IMR-90 (cell line): ENCODE data around the gene UCP3. TPM values are rescaled to one million over a fixed set of nuclear protein-coding genes. Genes with fewer than 3 reads are reported as not detected.

Source experiments
- ATAC-seq: fragments of 200-7000 bp; cut with Tn5 transposase; 2 replicates; pipeline ENCODE4 v1.9.1; 2020; ENCODE audit warnings: low read depth, mild to moderate bottlenecking, moderate library complexity
- BruUV-seq: library from RNA; stranded (reverse); fragments of 400-500 nt; replicated peaks from 2 replicates; lab custom pipeline; 2021; lab: Mats Ljungman, UMichigan
- CTCF ChIA-PET: fragments of 300-600 bp; formaldehyde crosslinking; extraction: SDS; loops from one replicate; lab custom pipeline; 2021; ENCODE audit warnings: antibody characterized with exemption; lab: Yijun Ruan, JAX
- POLR2A ChIA-PET: fragments of 300-600 bp; sonication (Branson Sonifier 250); formaldehyde crosslinking; loops from one replicate; lab custom pipeline; 2022; ENCODE audit warnings: antibody characterized with exemption; ENCODE audit not compliant: unreplicated experiment; lab: Charles Lee
- DNase-seq: peaks from one replicate; pipeline ENCODE4 v3.0.0; 2013
- H2AFZ ChIP-seq: replicated peaks from 2 replicates; pipeline ENCODE3; 2013; ENCODE audit warnings: low read length, mild to moderate bottlenecking; ENCODE audit not compliant: poor library complexity
- H2AK5ac ChIP-seq: 2 replicates; pipeline ENCODE4 v1.6.1; 2013; ENCODE audit warnings: low read depth, low read length, inconsistent platforms
- H2AK9ac ChIP-seq: replicated peaks from 2 replicates; pipeline ENCODE3; 2013; ENCODE audit warnings: mild to moderate bottlenecking, low read depth, low read length, moderate library complexity; ENCODE audit not compliant: poor library complexity
- H2BK120ac ChIP-seq: 2 replicates; pipeline ENCODE4 v1.6.1; 2013; ENCODE audit warnings: low read depth, low read length, inconsistent platforms
- H2BK15ac ChIP-seq: 3 replicates; pipeline ENCODE4 v1.6.1; 2013; ENCODE audit warnings: low read depth, low read length, inconsistent platforms
- H2BK20ac ChIP-seq: 2 replicates; pipeline ENCODE4 v1.6.1; 2013; ENCODE audit warnings: low read depth, mild to moderate bottlenecking, inconsistent platforms, low read length, moderate library complexity
- H2BK5ac ChIP-seq: 2 replicates; pipeline ENCODE4 v1.6.1; 2013; ENCODE audit warnings: mild to moderate bottlenecking, low read depth, low read length, inconsistent platforms; ENCODE audit not compliant: poor library complexity, severe bottlenecking
- H3K14ac ChIP-seq: replicated peaks from 2 replicates; pipeline ENCODE4 v1.6.1; 2013; ENCODE audit warnings: low read depth, low read length, inconsistent platforms
- H3K18ac ChIP-seq: 2 replicates; pipeline ENCODE4 v1.6.1; 2013; ENCODE audit warnings: low read depth, low read length, control low read depth
- H3K23ac ChIP-seq: 2 replicates; pipeline ENCODE4 v1.6.1; 2013; ENCODE audit warnings: low read depth, low read length, inconsistent platforms
- H3K27ac ChIP-seq: 2 replicates; pipeline ENCODE4 v1.5.1; 2013; ENCODE audit warnings: mild to moderate bottlenecking, control low read depth, low read length; ENCODE audit not compliant: insufficient read depth
- H3K27me3 ChIP-seq: 2 replicates; pipeline ENCODE4 v1.6.1; 2013; ENCODE audit warnings: low read length; ENCODE audit not compliant: control insufficient read depth, insufficient read depth
- H3K36me3 ChIP-seq: 2 replicates; pipeline ENCODE4 v1.6.1; 2013; ENCODE audit warnings: low read length, mixed read lengths; ENCODE audit not compliant: control insufficient read depth, insufficient read depth
- H3K4ac ChIP-seq: 2 replicates; pipeline ENCODE4 v1.6.1; 2013; ENCODE audit warnings: low read depth, low read length, inconsistent platforms
- H3K4me1 ChIP-seq: 2 replicates; pipeline ENCODE4 v1.6.1; 2013; ENCODE audit warnings: low read length, mixed read lengths; ENCODE audit not compliant: control insufficient read depth, insufficient read depth
- H3K4me2 ChIP-seq: 2 replicates; pipeline ENCODE4 v1.6.1; 2013; ENCODE audit warnings: low read depth, mild to moderate bottlenecking, control low read depth, low read length, moderate library complexity
- H3K4me3 ChIP-seq: 2 replicates; pipeline ENCODE4 v1.5.1; 2013; ENCODE audit warnings: low read depth, mild to moderate bottlenecking, control low read depth, low read length, moderate library complexity; ENCODE audit not compliant: insufficient read depth
- H3K56ac ChIP-seq: 2 replicates; pipeline ENCODE4 v1.6.1; 2013; ENCODE audit warnings: low read length, inconsistent platforms; ENCODE audit not compliant: insufficient read depth; ENCODE audit errors: extremely low read depth
- H3K79me1 ChIP-seq, 2 experiments: 2 replicates each; pipeline ENCODE4 v1.6.1; 2013; ENCODE audit warnings: low read length in 2 of 2, inconsistent platforms in 1 of 2, low read depth in 1 of 2
- H3K9ac ChIP-seq: 2 replicates; pipeline ENCODE4 v1.6.1; 2013; ENCODE audit warnings: low read depth, low read length, control low read depth
- H3K9me1 ChIP-seq: 2 replicates; pipeline ENCODE4 v1.6.1; 2013; ENCODE audit warnings: low read length, inconsistent platforms; ENCODE audit not compliant: insufficient read depth
- H3K9me3 ChIP-seq: 2 replicates; pipeline ENCODE4 v1.6.1; 2013; ENCODE audit warnings: low read length; ENCODE audit not compliant: control insufficient read depth, insufficient read depth
- H4K20me1 ChIP-seq: 2 replicates; pipeline ENCODE4 v1.6.1; 2013; ENCODE audit warnings: low read length, inconsistent platforms; ENCODE audit not compliant: insufficient read depth
- H4K5ac ChIP-seq: 2 replicates; pipeline ENCODE4 v1.6.1; 2013; ENCODE audit warnings: mild to moderate bottlenecking, low read depth, low read length, control low read depth
- H4K8ac ChIP-seq, 2 experiments: 2 replicates each; pipeline ENCODE4 v1.6.1; 2013; ENCODE audit warnings: low read depth in 2 of 2, low read length in 2 of 2, control low read depth in 1 of 2, inconsistent platforms in 1 of 2
- H4K91ac ChIP-seq: 2 replicates; pipeline ENCODE4 v1.6.1; 2013; ENCODE audit warnings: low read depth, low read length, inconsistent platforms; ENCODE audit not compliant: insufficient read depth
- BHLHE40 ChIP-seq: fragments of 150-350 bp; IDR thresholded peaks from 2 replicates; pipeline ENCODE4 v1.6.1; 2016; ENCODE audit warnings: mild to moderate bottlenecking, low read depth, low read length
- CEBPB ChIP-seq: IDR thresholded peaks from 2 replicates; pipeline ENCODE4 v1.6.1; 2012; ENCODE audit warnings: low read depth, low read length, improper control_type of control experiment
- CHD1 ChIP-seq: IDR thresholded peaks from 2 replicates; pipeline ENCODE4 v1.6.1; 2012; ENCODE audit warnings: low read depth, low read length, improper control_type of control experiment
- CTCF ChIP-seq: conservative IDR thresholded peaks from 2 replicates; pipeline ENCODE4 v1.5.1; 2012; ENCODE audit warnings: mild to moderate bottlenecking, low read depth, low read length, improper control_type of control experiment
- ELK1 ChIP-seq: fragments of 150-350 bp; IDR thresholded peaks from 2 replicates; pipeline ENCODE4 v1.6.1; 2016; ENCODE audit warnings: low read depth, mild to moderate bottlenecking, low read length, moderate library complexity, borderline replicate concordance
- FOS ChIP-seq: fragments of 150-350 bp; IDR thresholded peaks from 2 replicates; pipeline ENCODE4 v1.6.1; 2016; ENCODE audit warnings: low read depth, low read length
- MAFK ChIP-seq: IDR thresholded peaks from 2 replicates; pipeline ENCODE4 v1.6.1; 2012; ENCODE audit warnings: low read depth, low read length, improper control_type of control experiment
- MAZ ChIP-seq: IDR thresholded peaks from 2 replicates; pipeline ENCODE4 v1.6.1; 2012; ENCODE audit warnings: low read depth, mild to moderate bottlenecking, low read length, improper control_type of control experiment, moderate library complexity, borderline replicate concordance
- MXI1 ChIP-seq: IDR thresholded peaks from 2 replicates; pipeline ENCODE4 v1.6.1; 2012; ENCODE audit warnings: low read depth, mild to moderate bottlenecking, low read length, moderate library complexity, borderline replicate concordance
- NFE2L2 ChIP-seq: fragments of 150-350 bp; IDR thresholded peaks from 2 replicates; pipeline ENCODE4 v1.6.1; 2016; ENCODE audit warnings: low read depth, mild to moderate bottlenecking, low read length
- POLR2A ChIP-seq: IDR thresholded peaks from 2 replicates; pipeline ENCODE4 v1.6.1; 2012; ENCODE audit warnings: mild to moderate bottlenecking, low read depth, low read length
- RAD21 ChIP-seq: IDR thresholded peaks from 2 replicates; pipeline ENCODE4 v1.6.1; 2012; ENCODE audit warnings: low read length, improper control_type of control experiment
- RCOR1 ChIP-seq: IDR thresholded peaks from 2 replicates; pipeline ENCODE4 v1.6.1; 2012; ENCODE audit warnings: mild to moderate bottlenecking, low read length, improper control_type of control experiment; ENCODE audit not compliant: insufficient replicate concordance
- RFX5 ChIP-seq: IDR thresholded peaks from 2 replicates; pipeline ENCODE4 v1.8.0; 2012; ENCODE audit warnings: low read depth, mild to moderate bottlenecking, low read length, moderate library complexity
- SMC3 ChIP-seq: fragments of 150-350 bp; IDR thresholded peaks from 2 replicates; pipeline ENCODE4 v1.6.1; 2016; ENCODE audit warnings: low read depth, mild to moderate bottlenecking, antibody characterized with exemption, low read length, moderate library complexity
- USF2 ChIP-seq: fragments of 150-350 bp; IDR thresholded peaks from 2 replicates; pipeline ENCODE4 v1.6.1; 2017; ENCODE audit warnings: mild to moderate bottlenecking, antibody characterized with exemption, low read length, low read depth
- WGBS, 2 experiments: methylation state at CpG; one replicate each; pipeline versions ENCODE4 v1.1.5 to v1.1.7; 2013; ENCODE audit warnings: missing lambda C conversion rate in 2 of 2; ENCODE audit not compliant: insufficient read length in 1 of 2; ENCODE audit errors: extremely low coverage in 2 of 2; 5-methylcytosine and 5-hydroxymethylcytosine counted together
- dilution Hi-C: fragments of 300-500 bp; cut with HindIII; formaldehyde crosslinking; loops from one replicate; pipeline ENCODE4 v1.14.3; 2018; ENCODE audit warnings: low sequenced_read_pairs; ENCODE audit not compliant: unreplicated experiment
- in situ Hi-C: fragments of 300-500 bp; cut with MboI; formaldehyde crosslinking; loops from 3 replicates; pipeline ENCODE4 v1.14.3; 2019; ENCODE audit warnings: low sequenced_read_pairs, inconsistent platforms, mixed read lengths
- intact Hi-C: fragments of 100-400 bp; cut with micrococcal nuclease; formaldehyde crosslinking; loops from 2 replicates; pipeline ENCODE4 v1.10.0; 2022
- polyA plus RNA-seq, 3 experiments: library from polyadenylated mRNA; depleted of rRNA; stranded (reverse); fragments of >200 nt; gene quantifications; 2 replicates each; pipeline ENCODE4 v1.2.3, GENCODE V29; 2012; ENCODE audit warnings: low replicate concordance in 1 of 3
- total RNA-seq: library from RNA; depleted of rRNA; stranded (reverse); fragments of >200 nt; gene quantifications from 2 replicates; pipeline ENCODE4 v1.2.3, GENCODE V29; 2012

UCP3 gene
- total and polyA plus RNA-seq, 2 of the 4 experiments (the other 2 are of a cell fraction) = under 0.01 to 0.80 TPM

- H3K14ac ChIP-seq = no peak overlapping the region
- dilution Hi-C loops (no loop called here), intact Hi-C loops (no loop called here), in situ Hi-C loops (no loop called here)
- TF ChIP-seq MXI1 = no peak
- no peak for TF ChIP-seq RCOR1
- no peak for TF ChIP-seq POLR2A
- no peak for TF ChIP-seq FOS
- TF ChIP-seq CHD1 = no peak
- TF ChIP-seq RFX5 = no peak
- no peak for TF ChIP-seq BHLHE40
- no peak for TF ChIP-seq CTCF
- no peak for TF ChIP-seq MAZ
- no peak for TF ChIP-seq MAFK
- TF ChIP-seq ELK1 = no peak
- TF ChIP-seq NFE2L2 = no peak
- TF ChIP-seq RAD21 = no peak
- no peak for TF ChIP-seq SMC3
- no peak for TF ChIP-seq CEBPB
- no peak for TF ChIP-seq USF2
- H3K36me3 ChIP-seq = no peaks in the 10 kb centered on the region
- H3K18ac ChIP-seq = no peak overlapping the region
- H3K9me3 ChIP-seq = no peaks in the 10 kb centered on the region
- H2AK9ac ChIP-seq = no peak overlapping the region
- no peak overlapping the region for H4K91ac ChIP-seq
- no peaks in the 10 kb centered on the region for H3K4me1 ChIP-seq
- no peak overlapping the region for H2BK120ac ChIP-seq
- H3K9ac ChIP-seq = no peak overlapping the region
- no peak overlapping the region for H3K4me2 ChIP-seq
- DNase-seq = no peak
- no peak overlapping the region for H2BK20ac ChIP-seq
- BruUV-seq = no TSS peak
- ATAC-seq = no peak
- H2AFZ ChIP-seq = peak overlapping the region; percentile 27
- H3K9me1 ChIP-seq = no peaks in the 10 kb centered on the region
- H2BK15ac ChIP-seq = no peak overlapping the region
- H4K20me1 ChIP-seq = no peaks in the 10 kb centered on the region
- H3K27ac ChIP-seq = no peak overlapping the region
- no peaks in the 10 kb centered on the region; the same call in 1 of the 2 replicates for H3K27me3 ChIP-seq
- H3K4me3 ChIP-seq = no peak overlapping the region
- H2AK5ac ChIP-seq = no peak overlapping the region
- no peak overlapping the region for H2BK5ac ChIP-seq
- ChIA-PET CTCF (no interaction called here), POLR2A (no interaction called here)
- no peak overlapping the region for H3K56ac ChIP-seq
- no peak overlapping the region for H3K4ac ChIP-seq
- no peaks in the 10 kb centered on the region for H3K79me1 ChIP-seq
- WGBS, 2 experiments = no CpG with 5 or more reads among the region's 6 CpGs
- no peak overlapping the region for H3K23ac ChIP-seq
- no peak overlapping the region for H4K5ac ChIP-seq
- no peak overlapping the region for H4K8ac ChIP-seq
These were observed 17.3 kb downstream of the UCP3 start for GRCh38 chr11:73991471-73992006.
